HG03159 (cell line): ENCODE data around the gene SUPT20HL2.
"Not testable (repeated sequence)": the region's sequence is repeated elsewhere in the genome, so short reads cannot be mapped to it uniquely, and the experiment has no call there.

ENCODE experiments used
- ATAC-seq: cut with Tn5 transposase; IDR thresholded peaks from one replicate; pipeline ENCODE4 v1.9.1; 2021; ENCODE audit warnings: mild to moderate bottlenecking, moderate library complexity; ENCODE audit not compliant: unreplicated experiment

The SUPT20HL2 gene

DNA sequence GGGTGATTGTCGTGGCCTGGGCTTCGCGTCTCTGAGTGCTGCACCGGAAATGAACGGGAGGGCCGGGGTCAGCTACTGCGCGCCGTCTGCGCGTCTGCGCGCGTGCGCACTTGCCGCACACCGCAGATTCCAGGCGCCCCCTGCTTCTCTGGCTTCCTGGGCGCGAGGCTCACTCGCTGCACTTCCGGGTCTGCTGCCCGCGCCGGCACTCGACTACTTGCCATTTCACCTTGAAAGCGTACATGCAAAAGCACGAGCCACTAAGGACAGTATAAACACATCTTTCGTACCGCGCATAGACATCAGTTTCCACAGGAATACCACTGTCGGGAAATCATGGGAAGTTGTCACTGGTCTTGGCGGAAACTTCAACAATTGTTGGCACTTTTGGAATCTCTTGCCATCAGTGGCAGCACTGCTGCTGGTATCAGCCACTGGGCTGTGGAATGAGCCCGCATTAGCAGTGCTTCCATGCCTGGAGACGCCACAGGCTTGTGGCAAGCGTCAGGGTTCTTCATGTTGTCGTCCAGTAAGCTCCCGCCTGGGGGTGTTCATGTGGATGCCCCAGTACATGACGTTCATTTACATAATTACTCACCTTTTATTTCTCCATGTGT is at the start of gene SUPT20HL2:
SUPT20HL2 (minus strand) TSS at position 51 of the 617 bp plus-strand sequence. CDS start 754 bp downstream, outside the sequence.
- no peak for ATAC-seq

DNA sequence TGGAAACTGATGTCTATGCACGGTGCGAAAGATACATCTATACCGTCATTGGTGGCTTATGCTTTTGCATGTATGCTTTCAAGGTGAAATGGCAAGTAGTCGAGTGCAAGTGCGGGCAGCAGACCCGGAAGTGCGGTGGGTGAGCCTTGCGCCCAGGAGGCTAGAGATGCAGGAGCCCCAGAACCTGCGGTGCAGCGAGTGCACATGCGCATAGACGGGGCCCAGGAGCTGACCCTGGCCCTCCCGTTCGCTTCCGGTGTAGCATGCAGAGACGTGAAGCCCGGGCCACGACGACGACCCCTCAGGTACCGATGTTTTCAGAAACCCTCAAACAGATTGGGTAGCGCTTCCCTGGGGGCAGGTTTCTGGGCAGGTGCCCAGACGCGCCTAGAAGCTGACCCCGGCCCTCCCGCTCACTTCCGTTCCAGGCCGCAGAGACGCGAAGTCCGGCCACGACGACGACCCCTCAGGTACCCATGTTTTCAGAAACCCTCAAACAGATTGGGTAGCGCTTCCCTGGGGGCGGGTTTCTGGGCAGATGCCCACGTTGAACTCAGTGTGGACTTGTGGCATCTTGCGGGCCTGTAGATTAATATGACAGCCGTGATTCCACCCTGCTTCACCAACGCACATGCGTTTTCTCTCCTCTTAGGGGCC is 48.3 kb upstream of the SUPT20HL2 start:
- not testable (repeated sequence) for ATAC-seq

DNA sequence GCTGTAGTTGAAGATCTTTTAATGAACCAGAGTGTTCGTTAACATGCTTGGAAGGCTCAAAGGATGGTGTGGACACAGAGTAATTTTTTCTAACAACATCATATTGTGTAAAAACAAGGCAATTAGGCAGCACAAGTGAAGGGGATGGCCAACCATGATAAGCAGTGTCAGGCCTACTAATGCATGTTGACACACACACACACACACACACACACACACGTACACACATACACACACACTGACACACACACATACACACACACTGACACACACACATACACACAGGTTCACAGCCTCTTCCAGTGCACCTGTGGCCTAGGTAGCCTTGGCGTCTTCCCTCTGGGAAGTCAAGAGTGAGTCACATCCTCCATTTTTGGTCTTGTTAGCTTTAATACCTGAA is 46.4 kb upstream of the SUPT20HL2 start, which contains the start of gene SUPT20HL1:
SUPT20HL1 (plus strand) TSS at position 368 of the 400 bp plus-strand sequence. CDS start 2,122 bp downstream, outside the sequence.
- no peak for ATAC-seq

DNA sequence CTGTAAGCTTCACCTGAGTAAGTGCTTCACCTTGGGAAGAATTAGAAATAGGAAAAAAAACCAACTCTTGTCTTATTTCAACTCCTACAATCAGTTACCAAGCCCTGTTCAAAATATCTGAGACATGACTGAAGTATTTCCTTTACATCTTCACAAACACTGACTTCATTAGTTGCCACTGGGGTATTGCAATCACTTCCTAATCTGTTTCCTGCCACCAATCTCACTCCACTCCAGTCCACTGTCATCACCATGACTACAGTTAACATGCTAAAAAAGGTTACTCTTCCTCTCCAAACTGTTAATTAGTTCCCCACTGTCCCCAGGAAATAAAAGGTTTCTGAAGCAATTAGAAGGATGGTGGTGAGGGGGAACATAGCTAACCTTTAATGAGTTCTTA is 43.2 kb upstream of the SUPT20HL2 start:
- no peak for ATAC-seq

DNA sequence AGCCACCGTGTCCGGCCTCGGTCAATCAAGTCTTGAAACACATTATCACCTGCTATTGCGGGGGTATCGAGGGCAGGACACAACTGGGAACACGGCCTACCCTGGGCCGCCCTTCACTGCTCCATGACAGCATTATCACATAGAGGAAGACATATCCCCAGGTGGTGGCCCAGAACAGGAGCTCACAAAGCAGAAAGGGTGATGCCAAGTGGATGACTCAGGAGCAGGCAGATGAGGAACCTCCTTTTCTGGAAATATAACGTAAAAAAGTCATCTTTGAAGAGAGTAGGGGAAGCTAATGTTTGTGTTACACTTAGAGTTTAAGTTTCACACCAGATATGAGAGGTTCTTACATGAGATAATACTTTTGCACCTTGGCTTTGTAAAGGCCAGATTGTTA is 41.2 kb upstream of the SUPT20HL2 start:
- ATAC-seq: no peak

DNA sequence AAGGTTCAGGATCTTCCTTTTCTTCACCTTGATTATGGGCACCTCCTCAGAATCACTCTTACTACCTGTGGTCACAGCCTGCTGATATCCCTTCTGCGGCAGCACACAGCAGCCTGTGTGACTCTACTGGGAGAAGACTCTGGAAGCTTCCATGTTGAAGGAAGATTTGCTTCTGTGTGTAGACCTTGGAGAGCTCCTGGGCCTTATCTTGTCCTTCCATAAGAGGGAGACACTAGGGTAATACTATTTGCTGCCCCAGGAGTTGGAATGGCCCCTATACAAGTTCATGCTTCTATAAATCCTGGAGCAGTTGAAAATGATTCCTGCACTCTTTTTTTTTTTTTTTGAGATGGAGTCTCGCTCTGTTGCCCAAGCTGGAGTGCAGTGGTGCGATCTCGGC is 36.3 kb upstream of the SUPT20HL2 start:
- ATAC-seq: no peak

DNA sequence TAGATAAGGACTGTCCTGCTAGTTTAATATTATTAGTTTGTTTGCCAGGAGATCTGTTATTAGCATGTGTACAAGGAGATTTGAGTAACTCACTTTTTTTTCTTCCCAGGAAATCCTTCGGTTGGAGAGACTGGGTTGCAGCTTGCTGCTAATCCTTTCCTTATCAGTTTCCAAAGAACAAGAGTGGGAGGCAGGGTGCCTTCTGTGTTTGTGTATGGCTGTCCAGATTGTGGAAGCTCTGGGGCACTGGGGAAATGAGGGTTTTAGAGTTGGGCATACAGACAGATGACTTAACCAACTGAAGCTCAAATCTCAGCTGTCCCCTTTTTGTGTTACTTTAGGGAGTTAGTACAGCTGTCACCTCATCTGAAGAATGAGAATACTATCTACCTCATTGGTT is 34.0 kb upstream of the SUPT20HL2 start:
- no peak for ATAC-seq

DNA sequence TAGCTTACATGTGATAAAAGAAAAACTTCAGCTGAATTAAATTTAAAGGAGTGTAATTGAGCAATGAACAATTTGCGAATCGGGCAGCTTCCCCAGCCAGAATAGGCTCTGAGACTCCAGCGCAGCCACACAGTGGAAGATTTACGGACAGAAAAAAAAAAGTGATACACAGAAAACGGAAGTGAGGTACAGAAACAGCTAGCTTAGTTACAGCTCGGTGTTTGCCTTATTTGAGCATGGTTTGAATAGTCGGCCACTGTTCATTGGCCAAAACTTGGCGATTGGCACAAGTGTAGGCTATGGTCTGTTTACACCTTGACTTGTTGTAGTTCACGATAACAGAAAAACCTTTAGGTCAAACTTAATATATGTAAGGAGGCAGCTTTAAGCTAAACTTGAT is 29.9 kb upstream of the SUPT20HL2 start:
- ATAC-seq: peak; percentile 71

GRCh38 chrX:24341795-24342194 is 27.9 kb upstream of the SUPT20HL2 start:
- no peak for ATAC-seq

DNA sequence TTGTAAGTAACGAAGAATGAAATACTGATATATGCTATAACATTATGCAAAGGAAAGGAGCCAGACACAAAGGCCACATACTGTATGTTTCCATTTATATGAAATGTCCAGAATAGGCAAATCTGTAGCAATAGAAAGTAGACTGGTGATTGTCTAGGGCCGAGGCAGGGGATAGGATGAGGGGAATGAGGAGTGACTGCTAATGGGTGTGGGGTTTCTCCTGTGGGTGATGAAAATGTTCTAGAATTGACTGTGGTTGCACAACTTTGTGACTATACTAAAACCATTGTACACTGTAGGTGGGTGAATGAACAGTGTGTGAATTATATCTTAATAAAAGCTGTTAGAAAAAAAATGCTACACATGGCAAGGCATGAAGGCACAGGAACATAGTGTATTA is 26.6 kb upstream of the SUPT20HL2 start:
- no peak for ATAC-seq

DNA sequence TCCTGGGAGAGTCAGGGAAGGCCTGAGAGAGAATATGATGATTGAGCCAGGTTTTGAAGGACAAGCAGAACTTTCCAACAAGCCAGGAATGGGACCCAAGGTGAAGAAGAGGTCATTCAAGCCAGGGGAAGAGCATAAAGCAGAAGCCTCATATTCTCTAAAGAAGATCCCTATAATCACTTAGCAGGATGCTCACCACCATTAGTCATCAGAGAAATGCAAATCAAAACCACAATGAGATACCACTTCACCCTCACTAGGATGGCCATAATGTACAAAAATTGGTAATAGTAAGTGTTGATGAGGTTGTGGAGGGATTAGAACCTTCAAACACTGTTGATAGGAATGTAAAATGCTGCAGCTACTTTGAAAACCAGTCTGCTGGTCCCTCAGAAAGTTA is 26.0 kb upstream of the SUPT20HL2 start:
- no peak for ATAC-seq

DNA sequence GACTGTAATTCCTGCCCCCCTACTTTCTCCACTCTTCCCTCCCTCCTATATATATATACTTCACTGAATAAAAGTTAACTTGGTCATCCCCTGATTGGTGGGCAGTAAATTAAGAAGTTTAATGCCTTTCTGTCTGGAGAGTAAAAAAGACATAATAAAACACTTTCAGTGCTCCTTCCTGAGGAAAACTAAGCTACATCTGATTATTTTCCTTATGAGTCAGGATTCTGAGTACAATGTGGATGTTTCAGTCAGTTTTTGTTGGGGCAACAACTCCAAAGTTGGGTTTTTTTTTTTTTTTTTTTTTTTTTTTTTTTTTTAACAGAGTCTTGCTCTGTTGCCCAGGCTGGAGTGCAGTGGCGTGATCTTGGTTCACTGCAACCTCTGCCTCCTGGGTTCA is 22.0 kb upstream of the SUPT20HL2 start:
- ATAC-seq: no peak

DNA sequence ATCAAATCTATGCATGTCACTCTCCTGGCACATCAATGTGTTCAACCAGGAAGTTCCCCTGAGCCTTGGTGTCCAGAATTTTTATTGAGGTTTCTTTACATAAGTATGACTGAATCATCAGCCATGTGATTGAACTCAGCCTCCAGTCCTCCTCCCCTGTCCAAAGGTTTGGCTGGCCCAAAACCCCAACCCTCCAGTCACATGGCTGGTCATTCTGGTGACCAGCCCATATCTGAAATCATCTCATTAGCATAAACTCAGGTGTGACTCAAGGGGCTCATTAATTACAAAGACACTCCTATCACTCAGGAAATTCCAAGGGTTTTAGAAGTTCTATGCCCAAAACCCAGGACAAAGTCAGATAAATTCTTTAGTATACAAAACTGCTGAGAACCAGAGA is 20.6 kb upstream of the SUPT20HL2 start:
- no peak for ATAC-seq

GRCh38 chrX:24333371-24333770 is 19.5 kb upstream of the SUPT20HL2 start:
- no peak for ATAC-seq

DNA sequence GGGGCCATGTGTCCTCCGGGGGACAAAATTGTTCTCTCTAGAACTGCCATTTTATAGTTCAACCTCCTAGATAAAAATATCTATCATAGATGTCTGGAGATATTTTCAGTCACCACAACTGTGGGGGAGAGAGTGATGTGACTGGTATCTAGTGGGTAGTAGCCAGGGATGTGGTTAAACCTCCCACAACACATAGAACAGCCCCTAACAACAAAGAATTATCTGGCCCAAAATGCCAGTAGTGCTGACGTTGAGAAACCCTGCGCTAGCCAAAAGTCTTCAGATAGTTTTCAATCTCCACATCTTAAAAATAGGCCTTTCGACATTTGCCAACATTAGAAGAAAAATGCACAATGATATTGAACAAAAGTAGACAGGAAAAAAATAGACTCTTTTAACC is 19.0 kb upstream of the SUPT20HL2 start:
- ATAC-seq: no peak

- ATAC-seq: no peak
Observed at GRCh38 chrX:24325231-24325630, 11.4 kb upstream of the SUPT20HL2 start.

GRCh38 chrX:24321741-24322395 is 8.0 kb upstream of the SUPT20HL2 start:
- no peak for ATAC-seq

DNA sequence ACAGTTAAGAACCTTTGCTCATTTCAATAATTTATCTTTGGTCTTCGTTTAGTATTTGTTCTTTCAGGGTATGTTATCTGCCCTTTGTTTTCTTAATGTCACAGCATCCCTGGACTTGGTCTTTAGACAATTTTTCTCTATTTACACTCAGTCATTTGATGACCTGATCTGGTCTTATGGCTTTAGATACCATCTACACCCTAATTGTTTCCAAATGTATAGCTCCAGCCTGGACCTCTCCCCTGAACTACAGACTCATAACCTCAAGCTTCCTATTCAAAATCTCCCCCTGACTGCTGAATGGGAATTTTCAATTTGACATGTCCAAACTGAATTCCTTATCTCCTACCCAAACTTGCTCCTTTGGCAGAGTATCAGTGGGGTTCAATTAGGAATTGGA is 3.7 kb upstream of the SUPT20HL2 start:
- ATAC-seq: no peak

DNA sequence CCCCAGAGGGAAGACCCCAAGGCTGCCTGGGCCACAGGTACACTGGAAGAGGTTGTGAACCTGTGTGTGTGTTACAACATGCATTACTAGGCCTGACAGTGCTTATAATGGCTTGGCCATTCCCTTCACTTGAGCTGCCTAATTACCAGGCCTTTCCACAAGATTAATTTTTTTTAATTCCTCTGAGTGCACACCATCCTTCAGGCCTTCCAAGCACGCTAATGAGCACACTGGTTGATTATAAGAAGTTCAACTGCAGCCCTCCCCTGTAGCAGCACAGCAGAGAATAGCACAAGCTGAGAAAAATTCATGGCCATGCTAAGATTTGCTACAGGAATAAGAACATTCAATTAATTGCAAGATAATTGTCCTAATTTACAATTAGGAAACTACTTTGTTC is 2.2 kb upstream of the SUPT20HL2 start:
- no peak for ATAC-seq

GRCh38 chrX:24312249-24312607 is 1.6 kb downstream of the SUPT20HL2 start:
- ATAC-seq: not testable (repeated sequence)

DNA sequence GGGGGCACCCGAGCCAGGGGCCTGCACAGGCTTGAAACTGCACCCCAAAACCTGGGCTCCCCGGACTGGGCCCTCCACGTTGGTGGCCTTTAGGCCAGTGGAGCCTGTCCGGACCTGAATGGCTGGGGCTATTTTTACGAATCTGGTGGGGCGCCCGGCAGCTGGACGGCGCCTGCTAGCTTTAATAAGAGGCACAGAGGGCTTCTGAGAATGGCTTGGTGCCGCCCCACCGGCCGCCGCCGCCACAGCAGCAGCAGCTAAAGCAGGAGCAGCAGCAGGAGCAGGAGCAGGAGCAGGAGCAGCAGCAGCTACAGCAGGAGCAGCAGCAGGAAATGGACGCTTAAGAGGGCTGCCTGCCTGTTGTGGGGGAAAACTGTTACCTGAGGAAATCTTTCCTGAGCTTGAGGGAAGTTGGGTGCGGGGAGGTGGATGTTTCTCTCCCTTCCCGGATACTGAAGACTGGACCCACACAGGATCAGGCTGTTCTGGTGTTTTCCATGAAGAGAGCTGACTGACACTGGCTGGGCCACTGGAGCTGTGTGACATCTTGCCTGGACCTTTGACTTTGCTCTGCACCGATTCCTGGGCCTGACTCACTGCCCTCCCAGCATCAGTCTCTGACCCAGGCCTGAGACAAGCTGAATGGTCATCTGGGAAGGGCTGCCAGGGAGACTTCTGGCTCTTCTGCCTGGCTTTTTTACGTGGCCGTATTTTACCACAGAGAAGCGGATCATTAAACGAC is 2.2 kb downstream of the SUPT20HL2 start:
- not testable (repeated sequence) for ATAC-seq
